ENCODE results near the gene FAM204A.

DNA sequence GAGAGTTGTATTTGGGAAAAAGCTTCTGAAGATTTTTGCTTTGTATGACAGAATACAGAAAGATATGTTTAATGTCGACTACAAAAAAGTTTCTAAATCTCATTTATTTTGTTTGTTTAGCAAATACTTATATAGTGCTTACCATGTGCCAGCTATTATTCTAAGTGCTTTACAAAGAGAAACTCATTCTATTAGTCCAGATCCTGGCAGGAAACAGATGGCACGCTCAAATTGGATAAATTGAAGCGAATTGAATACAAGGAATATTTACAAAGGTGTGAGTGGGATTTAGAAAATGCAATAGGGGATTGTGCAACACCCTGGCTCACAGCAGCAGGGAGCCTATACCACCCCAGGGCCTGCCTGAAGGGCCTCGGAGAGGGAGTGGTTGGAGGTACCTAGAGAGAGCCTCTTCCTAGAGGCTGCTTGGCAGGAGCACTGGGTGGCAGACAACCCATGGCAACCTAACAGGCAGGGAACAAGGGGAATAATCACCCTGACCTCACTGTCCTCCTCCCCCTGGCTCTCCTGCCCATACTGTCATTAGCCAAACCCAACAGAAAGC, 27.6 kb upstream of the FAM204A start:
- TF ChIP-seq, protein P1, sequence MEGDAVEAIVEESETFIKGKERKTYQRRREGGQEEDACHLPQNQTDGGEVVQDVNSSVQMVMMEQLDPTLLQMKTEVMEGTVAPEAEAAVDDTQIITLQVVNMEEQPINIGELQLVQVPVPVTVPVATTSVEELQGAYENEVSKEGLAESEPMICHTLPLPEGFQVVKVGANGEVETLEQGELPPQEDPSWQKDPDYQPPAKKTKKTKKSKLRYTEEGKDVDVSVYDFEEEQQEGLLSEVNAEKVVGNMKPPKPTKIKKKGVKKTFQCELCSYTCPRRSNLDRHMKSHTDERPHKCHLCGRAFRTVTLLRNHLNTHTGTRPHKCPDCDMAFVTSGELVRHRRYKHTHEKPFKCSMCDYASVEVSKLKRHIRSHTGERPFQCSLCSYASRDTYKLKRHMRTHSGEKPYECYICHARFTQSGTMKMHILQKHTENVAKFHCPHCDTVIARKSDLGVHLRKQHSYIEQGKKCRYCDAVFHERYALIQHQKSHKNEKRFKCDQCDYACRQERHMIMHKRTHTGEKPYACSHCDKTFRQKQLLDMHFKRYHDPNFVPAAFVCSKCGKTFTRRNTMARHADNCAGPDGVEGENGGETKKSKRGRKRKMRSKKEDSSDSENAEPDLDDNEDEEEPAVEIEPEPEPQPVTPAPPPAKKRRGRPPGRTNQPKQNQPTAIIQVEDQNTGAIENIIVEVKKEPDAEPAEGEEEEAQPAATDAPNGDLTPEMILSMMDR (conservative IDR thresholded peaks at IDR 0.05; ENCODE audit: low read length), result no peak
- no peak for TF ChIP-seq EZH2phosphoT487 (IDR thresholded peaks at IDR 0.05; ENCODE audit: borderline replicate concordance)

All from Loucy (cell line).